PC-3 (cell line): ENCODE measurements around the gene ATP12A. TPM values are rescaled to one million over a fixed set of nuclear protein-coding genes. Genes with fewer than 3 reads are reported as not detected.
A peak's percentile ranks its signal among the peaks of the same experiment; 100 is the strongest.

Source experiments
- ATAC-seq: fragments of 200-7000 bp; cut with Tn5 transposase; 2 replicates; pipeline ENCODE4 v1.9.1; 2020; ENCODE audit warnings: mild to moderate bottlenecking, moderate library complexity
- BruUV-seq: library from RNA; stranded (reverse); fragments of 400-500 nt; replicated peaks from 2 replicates; lab custom pipeline; 2021; lab: Mats Ljungman, UMichigan
- CTCF ChIA-PET: fragments of 300-600 bp; sonication (Branson Sonifier 250); formaldehyde crosslinking; loops from one replicate; lab custom pipeline; 2022; ENCODE audit warnings: antibody characterized with exemption; lab: Charles Lee
- POLR2A ChIA-PET: fragments of 300-600 bp; sonication (Branson Sonifier 250); formaldehyde crosslinking; loops from one replicate; lab custom pipeline; 2022; ENCODE audit warnings: antibody characterized with exemption; ENCODE audit not compliant: unreplicated experiment; lab: Charles Lee
- DNase-seq: peaks from one replicate; pipeline ENCODE4 v3.0.0-alpha.2; 2015
- H2AFZ ChIP-seq: fragments of 300-600 bp; sonication (generic); 2 replicates; pipeline ENCODE4 v1.6.0; 2016; ENCODE audit warnings: antibody characterized with exemption, low read length
- H3F3A ChIP-seq: fragments of 300-600 bp; sonication (generic); one replicate; pipeline ENCODE4 v1.6.0; 2017; ENCODE audit warnings: antibody characterized with exemption, low read length, control low read depth, mild to moderate bottlenecking; ENCODE audit not compliant: unreplicated experiment
- H3K27ac ChIP-seq: fragments of 300-600 bp; sonication (generic); 2 replicates; pipeline ENCODE4 v1.5.1; 2016; ENCODE audit warnings: mild to moderate bottlenecking, low read length
- H3K27me3 ChIP-seq: fragments of 300-600 bp; sonication (generic); 2 replicates; pipeline ENCODE4 v1.6.1; 2016; ENCODE audit warnings: low read length, mixed read lengths
- H3K36me3 ChIP-seq: fragments of 300-600 bp; sonication (generic); 2 replicates; pipeline ENCODE4 v1.6.1; 2016; ENCODE audit warnings: low read depth, mixed run types, low read length, mixed read lengths
- H3K4me1 ChIP-seq: fragments of 300-600 bp; sonication (generic); 2 replicates; pipeline ENCODE4 v1.5.1; 2016; ENCODE audit warnings: low read length; ENCODE audit not compliant: insufficient read depth
- H3K4me2 ChIP-seq: fragments of 300-600 bp; sonication (generic); 2 replicates; pipeline ENCODE4 v1.6.0; 2016; ENCODE audit warnings: low read length
- H3K4me3 ChIP-seq: fragments of 300-600 bp; sonication (generic); 2 replicates; pipeline ENCODE4 v1.5.1; 2016; ENCODE audit warnings: mild to moderate bottlenecking, low read length, mixed read lengths
- H3K79me2 ChIP-seq: fragments of 300-600 bp; sonication (generic); 2 replicates; pipeline ENCODE4 v1.6.1; 2017; ENCODE audit warnings: low read length, mixed read lengths
- H3K9ac ChIP-seq: fragments of 300-600 bp; sonication (generic); 2 replicates; pipeline ENCODE4 v1.6.0; 2016; ENCODE audit warnings: mild to moderate bottlenecking, low read length
- H3K9me2 ChIP-seq: fragments of 300-600 bp; sonication (generic); replicated peaks from 2 replicates; pipeline ENCODE4 v1.6.1; 2016; ENCODE audit warnings: mixed run types, low read length, mixed read lengths
- H3K9me3 ChIP-seq: fragments of 300-600 bp; sonication (generic); 2 replicates; pipeline ENCODE4 v1.6.1; 2016; ENCODE audit warnings: low read length, mixed read lengths
- H4K20me1 ChIP-seq: fragments of 300-600 bp; sonication (generic); 2 replicates; pipeline ENCODE4 v1.6.1; 2016; ENCODE audit warnings: low read length, mixed read lengths
- CTCF ChIP-seq: fragments of 300-600 bp; sonication (generic); conservative IDR thresholded peaks from 2 replicates; pipeline ENCODE4 v1.5.1; 2017; ENCODE audit warnings: antibody characterized with exemption, low read depth, mild to moderate bottlenecking, low read length
- EZH2 ChIP-seq: fragments of 300-600 bp; sonication (generic); IDR thresholded peaks from one replicate; pipeline ENCODE4 v1.6.1; 2017; ENCODE audit warnings: antibody characterized with exemption, mild to moderate bottlenecking, low read length; ENCODE audit not compliant: unreplicated experiment
- EZH2phosphoT487 ChIP-seq: fragments of 300-600 bp; sonication (generic); IDR thresholded peaks from 2 replicates; pipeline ENCODE4 v1.6.1; 2018; ENCODE audit warnings: mild to moderate bottlenecking, antibody characterized with exemption, low read length, borderline replicate concordance
- intact Hi-C: fragments of 100-400 bp; cut with micrococcal nuclease; formaldehyde crosslinking; loops from 2 replicates; pipeline ENCODE4 v1.9.0; 2023
- total RNA-seq: library from RNA; depleted of rRNA; stranded (reverse); fragments of >200 nt; gene quantifications from 2 replicates; pipeline ENCODE4 v1.2.3, GENCODE V29; 2014

ATP12A gene
- total RNA-seq, 1 experiment from 2014 or later = 0.11 TPM

GRCh38 chr13:24668955-24669582, 11.1 kb upstream of the ATP12A start:
- Histone ChIP-seq H3K4me3 (no peak overlapping the region), H3F3A (no peaks in the 10 kb centered on the region), H3K36me3 (no peaks in the 10 kb centered on the region), H3K27ac (peak overlapping the region; percentile 1; the same call in 1 of the 2 replicates), H2AFZ (peak overlapping the region; percentile 51; the same call in 1 of the 2 replicates), H3K9me3 (no peaks in the 10 kb centered on the region), H3K27me3 (no peaks in the 10 kb centered on the region), H4K20me1 (no peaks in the 10 kb centered on the region), H3K4me1 (peaks cover 39% of the 10 kb centered on the region), H3K4me2 (peak overlapping the region; percentile 15), H3K9me2 (no peaks in the 10 kb centered on the region), H3K79me2 (no peaks in the 10 kb centered on the region), H3K9ac (no peak overlapping the region)
- peak; percentile 68 for ATAC-seq
- DNase-seq = peak; percentile 86
- BruUV-seq = no TSS peak
- intact Hi-C loops = no loop called here
- POLR2A ChIA-PET = interaction anchor here (0.6 kb wide), 2 partner anchors 24 to 179 kb away, joined by 4 to 6 read pairs; no protein-coding TSS in a partner anchor
- TF ChIP-seq CTCF (no peak), EZH2phosphoT487 (no peak), EZH2 (no peak)
- CTCF ChIA-PET = interaction anchor here (0.6 to 1.1 kb wide), 3 partner anchors 9 to 644 kb away, joined by 3 to 4 read pairs (median 3); no protein-coding TSS in a partner anchor

DNA sequence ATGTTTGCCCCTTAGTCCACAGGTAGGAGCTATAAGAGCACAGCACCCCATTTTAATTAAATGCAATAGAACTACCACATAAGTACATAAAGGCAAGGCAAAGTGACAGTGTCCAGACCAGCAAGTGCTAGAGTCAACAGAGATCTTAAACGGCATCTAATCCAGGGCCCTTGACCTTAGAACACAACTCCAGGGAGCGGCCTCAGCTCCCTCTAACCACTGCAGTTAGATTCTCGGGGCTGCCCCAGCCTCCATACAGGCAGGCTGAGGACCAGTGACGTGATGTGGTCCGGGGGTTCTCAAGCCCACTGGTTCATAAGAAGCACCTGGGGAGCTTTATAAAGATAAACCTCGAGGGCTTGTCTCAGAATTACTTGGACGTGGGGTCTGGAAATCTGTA, 10.0 kb upstream of the ATP12A start:
- H3K27ac ChIP-seq = no peak overlapping the region
- H3K27me3 ChIP-seq = no peaks in the 10 kb centered on the region
- no peaks in the 10 kb centered on the region for H3K36me3 ChIP-seq
- H3K9ac ChIP-seq = no peak overlapping the region
- H2AFZ ChIP-seq = no peak overlapping the region
- no peak for ATAC-seq
- H3K9me3 ChIP-seq = no peaks in the 10 kb centered on the region
- no peak for DNase-seq
- TF ChIP-seq CTCF = no peak
- no peak for TF ChIP-seq EZH2phosphoT487
- no peak for TF ChIP-seq EZH2
- CTCF ChIA-PET = no interaction called here
- no peak overlapping the region for H3K4me2 ChIP-seq
- peaks cover 32% of the 10 kb centered on the region for H3K4me1 ChIP-seq
- POLR2A ChIA-PET = no interaction called here
- no peaks in the 10 kb centered on the region for H4K20me1 ChIP-seq
- H3K4me3 ChIP-seq = no peak overlapping the region
- BruUV-seq = no TSS peak
- intact Hi-C loops = loop anchor here (2.0 to 5.0 kb wide), 2 partner anchors 43 to 89 kb away; no protein-coding TSS in a partner anchor
- H3F3A ChIP-seq = no peaks in the 10 kb centered on the region
- H3K79me2 ChIP-seq = no peaks in the 10 kb centered on the region
- H3K9me2 ChIP-seq = no peaks in the 10 kb centered on the region

- Histone ChIP-seq H3K27me3 (no peaks in the 10 kb centered on the region), H3K27ac (peak overlapping the region; percentile 2; the same call in 1 of the 2 replicates), H3K4me1 (peaks cover 29% of the 10 kb centered on the region), H3K9me2 (no peaks in the 10 kb centered on the region), H4K20me1 (no peaks in the 10 kb centered on the region), H2AFZ (peak overlapping the region; percentile 81), H3K9ac (no peak overlapping the region), H3K4me2 (peak overlapping the region; percentile 79), H3F3A (no peaks in the 10 kb centered on the region), H3K36me3 (no peaks in the 10 kb centered on the region), H3K4me3 (peak overlapping the region; percentile 46; the same call in 1 of the 2 replicates), H3K79me2 (no peaks in the 10 kb centered on the region), H3K9me3 (no peaks in the 10 kb centered on the region)
- POLR2A ChIA-PET = no interaction called here
- DNase-seq (peak; percentile 54), ATAC-seq (peak; percentile 58)
- no peak for TF ChIP-seq EZH2
- TF ChIP-seq CTCF = no peak
- TF ChIP-seq EZH2phosphoT487 = no peak
- BruUV-seq = no TSS peak
- CTCF ChIA-PET = no interaction called here
- intact Hi-C loops = loop anchor here (1.0 to 5.0 kb wide), 3 partner anchors 44 to 90 kb away; no protein-coding TSS in a partner anchor
Observed at GRCh38 chr13:24670961-24671381, 9.2 kb upstream of the ATP12A start.
